H1 (cell line): Measurements from ENCODE around the gene SMG7. TPM values are rescaled to one million over a fixed set of nuclear protein-coding genes. Genes with fewer than 3 reads are reported as not detected.

ENCODE experiments used
- CTCF ChIA-PET: fragments of 300-600 bp; sonication (Branson Sonifier 250); formaldehyde crosslinking; loops from one replicate; lab custom pipeline; 2021; ENCODE audit not compliant: partially characterized antibody; lab: Charles Lee
- POLR2A ChIA-PET: fragments of 300-600 bp; sonication (Branson Sonifier 250); formaldehyde crosslinking; loops from one replicate; lab custom pipeline; 2021; ENCODE audit warnings: inconsistent platforms; ENCODE audit not compliant: partially characterized antibody; lab: Charles Lee
- DNase-seq, 2 experiments: peaks; one replicate each; pipeline versions ENCODE4 v3.0.0 to v3.0.0-alpha.2; 2010 to 2022; ENCODE audit warnings: low spot score in 2 of 2, low read depth in 1 of 2, mixed read lengths in 1 of 2
- FAIRE-seq: peaks from 2 replicates; lab custom pipeline; 2011; peaks lifted over from hg19 to GRCh38; lab: Jason Lieb, UNC
- H2AFZ ChIP-seq: 2 replicates; pipeline ENCODE4 v1.8.1; 2012; ENCODE audit warnings: low read length, inconsistent platforms
- H2AK5ac ChIP-seq: 2 replicates; pipeline ENCODE4 v1.6.1; 2013; ENCODE audit warnings: low read depth, low read length
- H2BK120ac ChIP-seq: replicated peaks from 2 replicates; pipeline ENCODE3; 2013; ENCODE audit warnings: low read depth, low read length, inconsistent platforms
- H2BK12ac ChIP-seq: 2 replicates; pipeline ENCODE4 v1.6.1; 2013; ENCODE audit warnings: low read depth, low read length
- H2BK15ac ChIP-seq: 2 replicates; pipeline ENCODE4 v1.6.1; 2013; ENCODE audit warnings: low read length
- H2BK20ac ChIP-seq: 2 replicates; pipeline ENCODE4 v1.6.1; 2013; ENCODE audit warnings: low read length
- H2BK5ac ChIP-seq: 2 replicates; pipeline ENCODE4 v1.6.1; 2013; ENCODE audit warnings: low read depth, low read length
- H3K14ac ChIP-seq: 2 replicates; pipeline ENCODE4 v1.6.1; 2013; ENCODE audit warnings: inconsistent platforms; ENCODE audit not compliant: insufficient read length
- H3K18ac ChIP-seq: 2 replicates; pipeline ENCODE4 v1.6.1; 2013; ENCODE audit warnings: low read length; ENCODE audit errors: extremely low read depth
- H3K23ac ChIP-seq: 2 replicates; pipeline ENCODE4 v1.6.1; 2013; ENCODE audit warnings: inconsistent platforms; ENCODE audit not compliant: insufficient read length
- H3K23me2 ChIP-seq: 2 replicates; pipeline ENCODE4 v1.6.1; 2013; ENCODE audit warnings: low read depth, low read length
- H3K27ac ChIP-seq: 2 replicates; pipeline ENCODE4 v1.6.1; 2011; ENCODE audit warnings: low read depth, low read length, inconsistent platforms
- H3K27me3 ChIP-seq, 4 experiments: replicated peaks in 1 of 4; 1 replicate in 1 of 4; 2 replicates in 3 of 4; pipeline versions ENCODE4 v1.6.1 to v1.8.1; 2011 to 2013; ENCODE audit warnings: low read length in 3 of 4, mild to moderate bottlenecking in 3 of 4, inconsistent platforms in 2 of 4, mixed read lengths in 2 of 4, moderate library complexity in 1 of 4; ENCODE audit not compliant: control insufficient read depth in 3 of 4, insufficient read depth in 3 of 4; ENCODE audit errors: extremely low read depth in 1 of 4
- H3K36me3 ChIP-seq, 4 experiments: 2 replicates each; pipeline versions ENCODE4 v1.6.1 to v1.8.1; 2011 to 2013; ENCODE audit warnings: mild to moderate bottlenecking in 4 of 4, low read length in 3 of 4, moderate library complexity in 2 of 4, control low read depth in 1 of 4, inconsistent platforms in 1 of 4; ENCODE audit not compliant: insufficient read depth in 4 of 4, control insufficient read depth in 2 of 4
- H3K4ac ChIP-seq: replicated peaks from 2 replicates; pipeline ENCODE3; 2013; ENCODE audit warnings: low read length, low read depth, mixed read lengths, inconsistent platforms; ENCODE audit not compliant: insufficient read length
- H3K4me1 ChIP-seq, 4 experiments: replicated peaks in 1 of 4; 1 replicate in 1 of 4; 2 replicates in 3 of 4; pipeline versions ENCODE4 v1.6.1 to v1.8.1; 2011 to 2013; ENCODE audit warnings: low read length in 3 of 4, inconsistent platforms in 2 of 4, mixed read lengths in 1 of 4; ENCODE audit not compliant: insufficient read depth in 4 of 4, control insufficient read depth in 3 of 4
- H3K4me2 ChIP-seq, 2 experiments: 2 replicates each; pipeline versions ENCODE4 v1.6.1 to v1.8.1; 2011 to 2013; ENCODE audit warnings: low read depth in 2 of 2, low read length in 2 of 2, control low read depth in 1 of 2, inconsistent platforms in 1 of 2, mild to moderate bottlenecking in 1 of 2; ENCODE audit not compliant: insufficient read depth in 1 of 2
- H3K4me3 ChIP-seq, 4 experiments: fragments of 200-600, 300-600 bp in 1 of 4; sonication (generic), shearing (Covaris generic), sonication (Bioruptor Twin) in 1 of 4; 2 replicates each; pipeline versions ENCODE4 v1.5.1 to v1.8.1; 2011 to 2016; ENCODE audit warnings: low read length in 4 of 4, low read depth in 3 of 4, control low read depth in 2 of 4, inconsistent platforms in 2 of 4, mild to moderate bottlenecking in 2 of 4, mixed read lengths in 1 of 4, moderate library complexity in 1 of 4; ENCODE audit not compliant: insufficient read depth in 2 of 4; ENCODE audit errors: extremely low read depth in 1 of 4
- H3K56ac ChIP-seq: replicated peaks from 2 replicates; pipeline ENCODE3; 2013; ENCODE audit warnings: low read depth, mild to moderate bottlenecking, mixed read lengths, low read length, inconsistent platforms; ENCODE audit not compliant: insufficient read length
- H3K79me1 ChIP-seq: 2 replicates; pipeline ENCODE4 v1.6.1; 2013; ENCODE audit warnings: low read depth, low read length, control low read depth
- H3K79me2 ChIP-seq, 2 experiments: 2 replicates each; pipeline versions ENCODE4 v1.6.1 to v1.8.1; 2012 to 2013; ENCODE audit warnings: low read length in 2 of 2, mild to moderate bottlenecking in 2 of 2, inconsistent platforms in 1 of 2; ENCODE audit not compliant: insufficient read depth in 2 of 2, control insufficient read depth in 1 of 2
- H3K9ac ChIP-seq, 4 experiments: replicated peaks in 1 of 4; 1 replicate in 1 of 4; 2 replicates in 3 of 4; pipeline versions ENCODE4 v1.6.1 to v1.8.1; 2011 to 2013; ENCODE audit warnings: low read depth in 3 of 4, low read length in 3 of 4, control low read depth in 2 of 4, mild to moderate bottlenecking in 2 of 4, moderate library complexity in 2 of 4, inconsistent platforms in 1 of 4; ENCODE audit errors: extremely low read depth in 1 of 4
- H3K9me3 ChIP-seq, 2 experiments: 2 replicates each; pipeline versions ENCODE4 v1.6.1 to v1.8.1; 2012 to 2013; ENCODE audit warnings: mild to moderate bottlenecking in 2 of 2, moderate library complexity in 2 of 2, control low read depth in 1 of 2, inconsistent platforms in 1 of 2, low read depth in 1 of 2, low read length in 1 of 2, mixed read lengths in 1 of 2; ENCODE audit not compliant: insufficient read depth in 2 of 2
- H4K20me1 ChIP-seq, 2 experiments: replicated peaks in 1 of 2; 2 replicates each; pipeline versions ENCODE3 to v1.8.1; 2011 to 2013; ENCODE audit warnings: inconsistent platforms in 2 of 2, low read length in 2 of 2, mild to moderate bottlenecking in 1 of 2; ENCODE audit not compliant: insufficient read depth in 2 of 2, control insufficient read depth in 1 of 2
- H4K5ac ChIP-seq: 2 replicates; pipeline ENCODE4 v1.6.1; 2013; ENCODE audit warnings: low read length, low read depth, mixed read lengths, inconsistent platforms; ENCODE audit not compliant: insufficient read length
- H4K8ac ChIP-seq: 2 replicates; pipeline ENCODE4 v1.8.0; 2013; ENCODE audit warnings: mild to moderate bottlenecking, moderate library complexity, low read length, inconsistent platforms; ENCODE audit not compliant: insufficient read depth; ENCODE audit errors: extremely low read depth
- H4K91ac ChIP-seq: replicated peaks from 2 replicates; pipeline ENCODE3; 2013; ENCODE audit warnings: low read length, mixed read lengths, inconsistent platforms; ENCODE audit not compliant: insufficient read length
- CREB1 ChIP-seq: IDR thresholded peaks from 2 replicates; pipeline ENCODE4 v1.6.1; 2012; ENCODE audit warnings: inconsistent platforms
- E2F6 ChIP-seq: IDR thresholded peaks from 2 replicates; pipeline ENCODE4 v1.6.1; 2012; ENCODE audit warnings: inconsistent platforms
- KDM5A ChIP-seq: fragments of 200-600 bp; IDR thresholded peaks from 2 replicates; pipeline ENCODE4 v1.7.1; 2012; ENCODE audit warnings: mild to moderate bottlenecking, low read length, inconsistent platforms, mixed read lengths
- MAX ChIP-seq: IDR thresholded peaks from 2 replicates; pipeline ENCODE4 v1.6.1; 2012; ENCODE audit warnings: inconsistent platforms
- NRF1 ChIP-seq: IDR thresholded peaks from 2 replicates; pipeline ENCODE4 v1.6.1; 2011; ENCODE audit warnings: mild to moderate bottlenecking, low read depth, low read length, improper control_type of control experiment
- TAF7 ChIP-seq: optimal IDR thresholded peaks from 2 replicates; pipeline ENCODE3; 2011; ENCODE audit warnings: low read depth, mild to moderate bottlenecking, inconsistent platforms, low read length, moderate library complexity, borderline replicate concordance
- USF2 ChIP-seq: IDR thresholded peaks from 2 replicates; pipeline ENCODE4 v1.6.1; 2011; ENCODE audit warnings: low read length, improper control_type of control experiment
- WGBS, 2 experiments: shearing (Covaris generic) in 1 of 2; methylation state at CpG; one replicate each; pipeline versions ENCODE4 v1.1.6 to v1.1.7; 2013 to 2015; ENCODE audit warnings: low lambda C conversion rate in 2 of 2, mixed read lengths in 2 of 2, inconsistent platforms in 1 of 2, low coverage in 1 of 2, missing lambda C conversion rate in 1 of 2; ENCODE audit not compliant: insufficient replicate concordance in 2 of 2, insufficient coverage in 1 of 2, insufficient read length in 1 of 2; ENCODE audit errors: extremely low coverage in 1 of 2, missing lambda C conversion rate in 1 of 2; 5-methylcytosine and 5-hydroxymethylcytosine counted together
- polyA plus RNA-seq, 7 experiments: library from polyadenylated mRNA; depleted of rRNA in 3 of 7; stranded (reverse) in 5 of 7; unstranded in 2 of 7; fragments of >200 nt in 5 of 7; fragments of 200-250 nt in 2 of 7; gene quantifications; 1 replicate in 5 of 7; 2 replicates in 1 of 7; 4 replicates in 1 of 7; pipeline versions ENCODE4 v1.2.1 to v1.2.3, GENCODE V29; 2011 to 2013; ENCODE audit warnings: missing spikeins in 2 of 7, mixed read lengths in 2 of 7
- total RNA-seq: library from RNA; stranded (reverse); fragmentation: NEBNext Ultra II Directional; extraction: Animal tissue kit (Norgen Biotek cat#: 25700); gene quantifications from 2 replicates; pipeline ENCODE4 v1.2.1, GENCODE V29; 2021

The SMG7 gene
- total and polyA plus RNA-seq, 2 of the 8 experiments (the other 6 are each of a cell fraction or from before 2014, with no cell fraction given): 39.3 to 65.6 TPM

GRCh38 chr1:183470147-183470960 lies 1.9 kb upstream of the SMG7 start:
- POLR2A ChIA-PET: interaction anchor here (0.9 to 1.4 kb wide), 4 partner anchors 9 to 55 kb away, joined by 3 to 4 read pairs (median 4); no protein-coding TSS in a partner anchor
- H4K20me1 ChIP-seq: peaks cover 6% of the 10 kb centered on the region in 2 experiments
- H3K79me2 ChIP-seq: peaks cover 22 to 30% of the 10 kb centered on the region in 2 experiments
- no peak overlapping the region for H2BK15ac ChIP-seq
- peak overlapping the region; percentile 68 to 84 for H3K4me2 ChIP-seq
- no peak overlapping the region for H4K5ac ChIP-seq
- H2BK5ac ChIP-seq: no peak overlapping the region
- no peak overlapping the region for H3K4ac ChIP-seq
- peak overlapping the region in 3 of 4 experiments; percentile 48 to 99 (median 99); a peak in 5 of 7 replicates for H3K9ac ChIP-seq
- H3K56ac ChIP-seq: no peak overlapping the region
- H3K9me3 ChIP-seq: no peaks in the 10 kb centered on the region
- no peaks in the 10 kb centered on the region for H3K27me3 ChIP-seq
- no peak overlapping the region for H3K18ac ChIP-seq
- H3K14ac ChIP-seq: no peak overlapping the region
- H2BK120ac ChIP-seq: no peak overlapping the region
- H4K91ac ChIP-seq: no peak overlapping the region
- no peak for FAIRE-seq
- WGBS, 2 experiments: 4% methylated on average over 20 of the region's 26 CpGs; no CpG with 5 or more reads in 1 of the 2 experiments
- CTCF ChIA-PET: interaction anchor here (0.9 to 1.4 kb wide), 2 partner anchors 13 to 15 kb away, joined by 3 to 4 read pairs; no protein-coding TSS in a partner anchor
- no peaks in the 10 kb centered on the region; the same call in none of the 2 replicates for H3K79me1 ChIP-seq
- H2BK12ac ChIP-seq: no peak overlapping the region
- peaks cover 2 to 3% (median 2%) of the 10 kb centered on the region in 4 experiments; a peak in 4 of 7 replicates for H3K4me1 ChIP-seq
- peaks cover 9% of the 10 kb centered on the region for H3K23me2 ChIP-seq
- peak overlapping the region; percentile 89 to 91 (median 90) for H3K4me3 ChIP-seq
- DNase-seq: peak in 1 of 2 experiments; percentile 72
- H4K8ac ChIP-seq: no peak overlapping the region
- no peak overlapping the region for H2BK20ac ChIP-seq
- H2AK5ac ChIP-seq: no peak overlapping the region
- peak overlapping the region; percentile 93; the same call in 1 of the 2 replicates for H2AFZ ChIP-seq
- H3K23ac ChIP-seq: no peak overlapping the region
- H3K36me3 ChIP-seq: no peaks in the 10 kb centered on the region; a peak in 2 of 8 replicates
- peak overlapping the region; percentile 99; the same call in 1 of the 2 replicates for H3K27ac ChIP-seq
- peak; percentile 34; the same call in 1 of the 2 replicates for TF ChIP-seq MAX
- peak; percentile 17; the same call in 1 of the 2 replicates for TF ChIP-seq CREB1
- TF ChIP-seq NRF1: no peak
- peak; percentile 23 for TF ChIP-seq TAF7
- no peak for TF ChIP-seq E2F6
- TF ChIP-seq KDM5A: no peak
- no peak for TF ChIP-seq USF2
